Suprapubic skin (tissue), 4 donors: ENCODE measurements around the gene GRIN3B. TPM values are rescaled to one million over a fixed set of nuclear protein-coding genes. Genes with fewer than 3 reads are reported as not detected.

Source experiments
- DNase-seq, 2 donors: peaks; one replicate each; pipeline ENCODE4 v3.0.0-alpha.2; 2019; ENCODE audit warnings: low spot score in 2 of 2
- H3K27ac ChIP-seq: fragments of 200-600 bp; sonication (generic); one replicate; pipeline ENCODE4 v1.5.1; 2019
- H3K27me3 ChIP-seq: fragments of 200-600 bp; sonication (generic); one replicate; pipeline ENCODE4 v1.5.1; 2019
- H3K36me3 ChIP-seq: fragments of 200-600 bp; sonication (generic); one replicate; pipeline ENCODE4 v1.5.1; 2019
- H3K4me1 ChIP-seq: fragments of 200-600 bp; sonication (generic); one replicate; pipeline ENCODE4 v1.5.1; 2019
- H3K4me3 ChIP-seq: fragments of 200-600 bp; sonication (generic); one replicate; pipeline ENCODE4 v1.5.1; 2019; ENCODE audit warnings: mild to moderate bottlenecking
- H3K9me3 ChIP-seq: fragments of 200-600 bp; sonication (generic); one replicate; pipeline ENCODE4 v1.5.1; 2019
- EP300 ChIP-seq: sonication (generic); formaldehyde crosslinking; IDR thresholded peaks from one replicate; pipeline ENCODE4 v1.6.1; 2017; ENCODE audit warnings: antibody characterized with exemption
- POLR2A ChIP-seq, 2 donors: fragments of 450-650 bp; IDR thresholded peaks; one replicate each; pipeline ENCODE4 v1.6.1; 2017; ENCODE audit warnings: antibody characterized with exemption in 2 of 2, mild to moderate bottlenecking in 2 of 2, moderate library complexity in 2 of 2
- POLR2AphosphoS5 ChIP-seq, 3 donors: sonication (generic); formaldehyde crosslinking; IDR thresholded peaks; one replicate each; pipeline ENCODE4 v1.6.1; 2017; ENCODE audit warnings: antibody characterized with exemption in 3 of 3
- WGBS: methylation state at CpG from one replicate; pipeline ENCODE4 v1.1.5; 2018; 5-methylcytosine and 5-hydroxymethylcytosine counted together
- total RNA-seq, 4 donors: library from RNA; depleted of rRNA; stranded (reverse); fragments of >200 nt; gene quantifications; one replicate each; pipeline ENCODE4 v1.1.0, GENCODE V29; 2016
- TF ChIP-seq, protein P1 (sequence below), 2 donors: fragments of 200-600 bp in 1 of 2; fragments of 450-650 bp in 1 of 2; sonication (generic) in 1 of 2; IDR thresholded peaks; one replicate each; pipeline ENCODE4 v1.5.1; 2016 to 2019; ENCODE audit warnings: antibody characterized with exemption in 2 of 2, mild to moderate bottlenecking in 1 of 2, moderate library complexity in 1 of 2

The GRIN3B gene
- total RNA-seq, 4 donors from 2014 or later: 0.13 to 1.1 TPM; not detected in 2

DNA sequence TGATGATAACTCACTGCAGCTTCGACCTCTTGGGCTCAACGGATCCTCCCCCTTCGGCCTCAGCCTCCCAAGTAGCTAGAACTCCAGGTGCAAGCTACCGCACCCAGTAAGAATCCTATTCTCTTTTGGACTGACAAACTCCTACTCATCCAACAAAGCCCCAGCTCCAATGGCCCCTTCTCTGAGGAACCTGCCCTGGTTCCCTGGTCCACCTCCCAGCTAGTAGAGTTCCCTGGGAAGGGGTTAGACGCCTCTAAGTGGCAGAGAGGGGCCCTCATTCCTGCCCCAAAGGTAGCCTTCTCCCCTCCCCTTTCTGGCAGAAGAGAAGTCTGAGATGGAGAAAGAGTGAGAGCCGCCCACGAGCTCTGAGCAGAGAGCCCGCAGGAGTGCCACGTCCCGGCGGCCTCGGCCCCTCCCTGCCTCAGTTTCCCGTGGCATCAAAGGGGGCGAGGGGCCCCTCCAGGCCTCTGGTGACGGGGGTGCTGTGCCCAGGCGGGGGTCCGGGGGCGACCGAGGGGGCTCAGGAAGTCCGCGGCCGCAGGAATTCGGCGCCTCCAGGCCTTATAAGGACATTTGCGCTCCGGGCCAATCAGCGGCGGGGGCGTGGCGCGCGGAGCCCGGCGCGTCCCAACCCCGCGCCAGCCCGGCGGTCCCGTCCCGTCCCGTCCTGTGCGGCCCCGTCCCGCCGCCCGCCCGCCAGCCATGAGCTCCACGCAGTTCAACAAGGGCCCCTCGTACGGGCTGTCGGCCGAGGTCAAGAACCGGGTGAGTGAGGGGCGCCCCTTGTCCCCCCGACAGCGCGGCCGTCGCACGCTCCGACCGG is 26.0 kb downstream of the GRIN3B start, which contains the start of gene CNN2:
TSS of gene CNN2 (plus strand) at position 649 of the 823 bp plus-strand sequence. CDS start at position 703, 54 bp downstream.
- Histone ChIP-seq H3K9me3 (no peaks in the 10 kb centered on the region), H3K27me3 (no peaks in the 10 kb centered on the region), H3K27ac (peak within 1 kb of the TSS; percentile 93), H3K36me3 (peaks cover 7% of the 10 kb centered on the region), H3K4me1 (peaks cover 58% of the 10 kb centered on the region), H3K4me3 (peak within 1 kb of the TSS; percentile 85)
- 19% methylated on average over 15 of the region's 63 CpGs for WGBS
- DNase-seq: peak; percentile 88 to 92
- TF ChIP-seq, protein P1, sequence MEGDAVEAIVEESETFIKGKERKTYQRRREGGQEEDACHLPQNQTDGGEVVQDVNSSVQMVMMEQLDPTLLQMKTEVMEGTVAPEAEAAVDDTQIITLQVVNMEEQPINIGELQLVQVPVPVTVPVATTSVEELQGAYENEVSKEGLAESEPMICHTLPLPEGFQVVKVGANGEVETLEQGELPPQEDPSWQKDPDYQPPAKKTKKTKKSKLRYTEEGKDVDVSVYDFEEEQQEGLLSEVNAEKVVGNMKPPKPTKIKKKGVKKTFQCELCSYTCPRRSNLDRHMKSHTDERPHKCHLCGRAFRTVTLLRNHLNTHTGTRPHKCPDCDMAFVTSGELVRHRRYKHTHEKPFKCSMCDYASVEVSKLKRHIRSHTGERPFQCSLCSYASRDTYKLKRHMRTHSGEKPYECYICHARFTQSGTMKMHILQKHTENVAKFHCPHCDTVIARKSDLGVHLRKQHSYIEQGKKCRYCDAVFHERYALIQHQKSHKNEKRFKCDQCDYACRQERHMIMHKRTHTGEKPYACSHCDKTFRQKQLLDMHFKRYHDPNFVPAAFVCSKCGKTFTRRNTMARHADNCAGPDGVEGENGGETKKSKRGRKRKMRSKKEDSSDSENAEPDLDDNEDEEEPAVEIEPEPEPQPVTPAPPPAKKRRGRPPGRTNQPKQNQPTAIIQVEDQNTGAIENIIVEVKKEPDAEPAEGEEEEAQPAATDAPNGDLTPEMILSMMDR (IDR thresholded peaks at IDR 0.05): no peak
- TF ChIP-seq POLR2A (IDR thresholded peaks at IDR 0.05) (peak; percentile 79 to 84), EP300 (no peak), POLR2AphosphoS5 (IDR thresholded peaks at IDR 0.05) (peak in 1 of 3 donors; percentile 64)

DNA sequence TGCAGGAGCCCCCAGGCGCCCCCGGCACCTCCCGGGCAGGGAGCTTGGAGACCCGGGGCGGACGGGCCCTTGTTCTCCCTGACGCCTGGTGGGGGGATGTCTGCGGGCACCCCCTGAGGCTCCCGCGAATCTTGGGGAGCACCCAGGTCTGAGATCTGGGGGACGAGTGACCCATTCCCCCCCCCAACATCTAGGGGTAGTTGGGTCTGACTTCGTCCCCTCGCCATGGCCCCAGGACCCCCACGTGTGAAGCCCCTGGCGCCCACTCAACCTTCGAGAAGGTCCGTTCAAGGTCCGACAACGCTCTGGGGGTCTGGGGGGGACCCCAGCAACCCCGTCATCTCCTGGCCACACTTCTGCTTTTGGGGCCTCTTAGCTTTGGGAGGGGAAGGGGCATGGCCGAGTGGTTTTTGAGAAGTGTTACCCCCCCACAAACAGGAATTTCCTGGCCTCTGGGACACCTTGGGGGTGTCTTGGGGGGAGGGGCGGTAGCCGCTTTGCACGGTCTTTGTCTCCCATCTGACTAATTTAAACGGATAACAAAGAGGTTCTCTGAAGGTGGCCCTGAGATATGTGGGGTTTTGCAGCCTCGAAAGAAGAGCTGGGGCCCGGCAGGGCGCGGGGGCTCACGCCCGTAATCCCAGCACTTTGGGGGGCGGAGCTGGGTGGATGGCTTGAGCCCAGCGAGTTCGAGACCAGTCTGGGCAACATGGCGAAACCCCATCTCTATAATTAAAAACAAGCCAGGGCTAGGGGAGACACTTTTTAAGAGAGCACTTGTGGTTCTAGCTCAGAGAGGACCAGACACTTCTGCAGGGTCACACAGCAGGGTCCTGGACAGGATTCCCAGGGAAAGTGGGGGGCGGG is 26.8 kb downstream of the GRIN3B start:
- Histone ChIP-seq H3K9me3 (no peaks in the 10 kb centered on the region), H3K27me3 (no peaks in the 10 kb centered on the region), H3K36me3 (peaks cover 12% of the 10 kb centered on the region), H3K4me3 (peak overlapping the region; percentile 85), H3K27ac (peak overlapping the region; percentile 93), H3K4me1 (peaks cover 53% of the 10 kb centered on the region)
- WGBS: under 1% methylated on average over 26 of the region's 36 CpGs
- DNase-seq: no peak
- no peak for TF ChIP-seq EP300
- TF ChIP-seq POLR2AphosphoS5 (IDR thresholded peaks at IDR 0.05): no peak
- no peak for TF ChIP-seq POLR2A (IDR thresholded peaks at IDR 0.05)
- TF ChIP-seq, protein P1 (IDR thresholded peaks at IDR 0.05): no peak

DNA sequence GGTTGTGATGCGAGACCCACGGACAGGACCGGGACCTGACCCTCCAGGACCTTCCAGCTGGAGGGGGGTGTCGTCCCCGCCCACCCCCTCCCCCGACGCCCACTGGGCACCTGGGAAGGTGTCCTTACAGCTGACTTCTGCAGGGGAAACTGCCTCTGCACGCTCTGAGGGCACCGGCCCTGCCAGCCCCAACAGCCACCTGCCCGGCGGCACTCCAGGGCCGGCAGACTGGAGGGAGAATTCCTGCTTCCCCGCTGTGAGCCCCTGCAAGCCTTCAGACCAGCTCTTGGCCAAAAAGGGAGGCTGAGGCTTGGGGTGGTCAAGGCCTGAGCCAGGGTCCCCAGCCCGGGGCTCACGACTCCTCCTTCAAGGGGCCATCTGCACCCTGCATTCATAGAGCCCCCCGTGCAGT is 27.4 kb downstream of the GRIN3B start:
- H3K36me3 ChIP-seq: peaks cover 19% of the 10 kb centered on the region
- DNase-seq: no peak
- H3K4me3 ChIP-seq: peak overlapping the region; percentile 85
- no peaks in the 10 kb centered on the region for H3K27me3 ChIP-seq
- H3K4me1 ChIP-seq: peaks cover 49% of the 10 kb centered on the region
- no peaks in the 10 kb centered on the region for H3K9me3 ChIP-seq
- peak overlapping the region; percentile 93 for H3K27ac ChIP-seq
- WGBS: no CpG with 5 or more reads among the region's 16 CpGs
- no peak for TF ChIP-seq EP300

DNA sequence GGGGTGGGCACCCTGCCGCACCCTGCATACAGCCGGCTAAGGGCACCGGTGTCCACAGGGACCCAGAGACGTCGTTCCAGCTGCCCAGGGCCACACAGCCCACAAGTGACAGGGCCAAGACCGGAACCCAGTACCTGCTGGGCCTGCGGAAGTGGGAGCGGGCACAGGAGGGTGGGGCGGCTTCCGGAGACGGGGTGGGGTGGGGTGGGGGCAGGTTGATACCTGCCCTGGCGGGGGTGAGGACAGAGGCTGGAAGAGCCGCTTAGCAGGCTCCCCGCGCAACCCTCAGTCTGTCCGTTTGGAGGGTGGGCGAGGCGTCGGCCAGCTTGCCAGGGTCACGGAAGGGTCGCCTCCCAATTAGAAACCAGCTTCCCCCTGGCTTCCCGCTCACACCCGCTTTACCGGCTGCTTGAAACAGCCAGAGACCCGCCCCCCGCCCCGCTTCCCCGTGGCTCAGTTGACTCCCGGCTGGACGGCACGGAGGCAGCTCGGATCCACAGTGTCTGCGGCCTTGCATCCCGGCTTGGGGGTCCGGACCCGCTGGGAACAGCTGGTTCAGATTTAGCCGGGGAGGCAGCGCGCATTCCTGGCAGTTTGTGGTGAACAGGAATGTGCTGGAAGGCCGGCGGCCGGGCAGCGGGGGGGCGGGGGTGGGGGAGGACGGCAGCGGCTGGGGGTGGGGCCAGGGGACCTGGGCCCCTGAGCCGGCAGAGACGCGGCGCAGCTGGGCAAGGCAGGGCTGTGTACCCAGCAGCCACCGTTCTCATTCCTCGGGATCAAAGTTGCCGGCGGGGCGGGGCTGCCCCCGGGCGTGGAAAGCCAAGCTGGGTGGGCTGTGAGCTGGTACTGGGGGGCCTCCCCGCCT is 28.1 kb downstream of the GRIN3B start:
- TF ChIP-seq POLR2AphosphoS5 (IDR thresholded peaks at IDR 0.05) (peak in 1 of 3 donors; percentile 17), EP300 (no peak)
- WGBS: no CpG with 5 or more reads among the region's 58 CpGs
- H3K36me3 ChIP-seq: peaks cover 25% of the 10 kb centered on the region
- H3K4me3 ChIP-seq: peak overlapping the region; percentile 85
- peaks cover 49% of the 10 kb centered on the region for H3K4me1 ChIP-seq
- peak in 1 of 2 donors; percentile 88 for DNase-seq
- H3K27ac ChIP-seq: peak overlapping the region; percentile 93
- no peaks in the 10 kb centered on the region for H3K9me3 ChIP-seq
- H3K27me3 ChIP-seq: no peaks in the 10 kb centered on the region

DNA sequence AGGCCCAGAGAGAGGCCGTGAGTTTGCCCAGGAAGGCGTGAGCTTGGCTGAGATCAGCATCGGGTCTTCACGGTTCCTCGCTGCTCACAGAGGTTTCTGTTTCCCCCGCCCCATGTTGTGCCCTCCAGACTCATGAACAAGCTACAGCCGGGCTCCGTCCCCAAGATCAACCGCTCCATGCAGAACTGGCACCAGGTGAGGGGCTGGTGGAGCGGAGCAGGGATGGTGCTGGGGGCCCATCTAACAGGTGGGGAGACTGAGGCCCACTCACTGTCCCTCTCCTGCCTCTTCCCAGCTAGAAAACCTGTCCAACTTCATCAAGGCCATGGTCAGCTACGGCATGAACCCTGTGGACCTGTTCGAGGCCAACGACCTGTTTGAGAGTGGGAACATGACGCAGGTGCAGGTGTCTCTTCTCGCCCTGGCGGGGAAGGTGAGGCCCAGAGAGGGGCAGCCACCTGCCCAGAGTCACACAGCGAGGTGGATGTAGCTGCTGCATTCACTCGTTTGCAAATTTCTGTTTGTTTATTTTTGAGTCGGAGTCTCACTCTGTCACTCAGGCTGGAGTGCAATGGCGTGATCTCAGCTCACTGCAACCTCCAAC is 32.1 kb downstream of the GRIN3B start:
- WGBS: 86% methylated on average over 19 of the region's 20 CpGs
- no peaks in the 10 kb centered on the region for H3K9me3 ChIP-seq
- TF ChIP-seq EP300 (no peak), POLR2A (IDR thresholded peaks at IDR 0.05) (no peak), POLR2AphosphoS5 (IDR thresholded peaks at IDR 0.05) (no peak)
- TF ChIP-seq, protein P1 (IDR thresholded peaks at IDR 0.05): no peak
- no peak for DNase-seq
- H3K4me3 ChIP-seq: no peak overlapping the region
- no peaks in the 10 kb centered on the region for H3K27me3 ChIP-seq
- H3K36me3 ChIP-seq: peaks cover 45% of the 10 kb centered on the region
- no peak overlapping the region for H3K27ac ChIP-seq
- peaks cover 36% of the 10 kb centered on the region for H3K4me1 ChIP-seq
